K562 (cell line): ENCODE results near the gene CD14. TPM values are rescaled to one million over a fixed set of nuclear protein-coding genes. Genes with fewer than 3 reads are reported as not detected.

Experiments
- ATAC-seq: fragments of 200-7000 bp; cut with Tn5 transposase; 3 replicates; pipeline ENCODE4 v1.9.1; 2020; ENCODE audit warnings: moderate library complexity
- BruUV-seq: library from RNA; stranded (reverse); fragments of 400-500 nt; replicated peaks from 2 replicates; lab custom pipeline; 2021; lab: Mats Ljungman, UMichigan
- CTCF ChIA-PET: fragments of 300-600 bp; formaldehyde crosslinking; extraction: SDS; loops from one replicate; lab custom pipeline; 2021; ENCODE audit warnings: low intra/inter-chr PET ratio; lab: Yijun Ruan, JAX
- POLR2A ChIA-PET: fragments of 300-600, 350-650 bp; sonication (Branson Sonifier 250); formaldehyde crosslinking; extraction: SDS; loops from one replicate; lab custom pipeline; 2021; ENCODE audit warnings: antibody characterized with exemption, inconsistent platforms; lab: Yijun Ruan, JAX
- DNase-seq, 4 experiments: peaks; one replicate each; pipeline versions ENCODE4 v3.0.0 to v3.0.0-alpha.2; 2011 to 2018; ENCODE audit warnings: low spot score in 3 of 4, mixed read lengths in 3 of 4; ENCODE audit errors: extremely low read depth in 1 of 4
- FAIRE-seq: peaks from 2 replicates; lab custom pipeline; 2011; peaks lifted over from hg19 to GRCh38; lab: Jason Lieb, UNC
- H2AFZ ChIP-seq: 2 replicates; pipeline ENCODE4 v1.6.0; 2011; ENCODE audit warnings: low read depth, low read length, control low read depth, inconsistent platforms
- H3K27ac ChIP-seq: fragments of 200-600 bp; 3 replicates; pipeline ENCODE4 v1.8.0; 2011; ENCODE audit warnings: low read depth, mild to moderate bottlenecking, control low read depth, inconsistent platforms, low read length, moderate library complexity, mixed read lengths; ENCODE audit errors: extremely low read depth
- H3K27me3 ChIP-seq, 2 experiments: fragments of 300-600 bp in 1 of 2; 2 replicates in 1 of 2; 3 replicates in 1 of 2; pipeline versions ENCODE4 v1.6.0 to v1.8.0; 2011; ENCODE audit warnings: inconsistent platforms in 2 of 2, low read length in 2 of 2, mild to moderate bottlenecking in 1 of 2, mixed read lengths in 1 of 2, moderate library complexity in 1 of 2; ENCODE audit not compliant: control insufficient read depth in 2 of 2, insufficient read depth in 2 of 2
- H3K36me3 ChIP-seq: fragments of 300-600 bp; 3 replicates; pipeline ENCODE4 v1.8.0; 2011; ENCODE audit warnings: mild to moderate bottlenecking, low read length, inconsistent platforms; ENCODE audit not compliant: control insufficient read depth, insufficient read depth
- H3K4me1 ChIP-seq, 2 experiments: fragments of 200-600 bp in 1 of 2; replicated peaks in 1 of 2; 2 replicates in 1 of 2; 3 replicates in 1 of 2; pipeline versions ENCODE4 v1.5.1 to v1.8.0; 2011; ENCODE audit warnings: inconsistent platforms in 2 of 2, low read length in 2 of 2, mild to moderate bottlenecking in 1 of 2, mixed read lengths in 1 of 2, moderate library complexity in 1 of 2; ENCODE audit not compliant: control insufficient read depth in 2 of 2, insufficient read depth in 2 of 2
- H3K4me2 ChIP-seq: 2 replicates; pipeline ENCODE4 v1.6.1; 2011; ENCODE audit warnings: low read length, control low read depth, inconsistent platforms, mixed read lengths; ENCODE audit not compliant: insufficient read depth
- H3K4me3 ChIP-seq: fragments of 200-600 bp; sonication (generic), shearing (Covaris generic); 2 replicates; pipeline ENCODE4 v1.5.1; 2016; ENCODE audit warnings: control low read depth, inconsistent platforms
- H3K79me2 ChIP-seq: fragments of 200-600 bp; 3 replicates; pipeline ENCODE4 v1.8.0; 2011; ENCODE audit warnings: low read length, inconsistent platforms; ENCODE audit not compliant: control insufficient read depth, insufficient read depth
- H3K9ac ChIP-seq, 2 experiments: 2 replicates each; pipeline versions ENCODE4 v1.6.0 to v1.6.1; 2011; ENCODE audit warnings: low read depth in 2 of 2, low read length in 2 of 2, control low read depth in 1 of 2, inconsistent platforms in 1 of 2, mild to moderate bottlenecking in 1 of 2, mixed read lengths in 1 of 2; ENCODE audit not compliant: insufficient read depth in 1 of 2
- H3K9me1 ChIP-seq: one replicate; pipeline ENCODE4 v1.6.0; 2011; ENCODE audit warnings: inconsistent platforms, mild to moderate bottlenecking, low read length, moderate library complexity; ENCODE audit not compliant: control insufficient read depth, insufficient read depth
- H3K9me3 ChIP-seq: replicated peaks from 2 replicates; pipeline ENCODE4 v1.5.1; 2011; ENCODE audit warnings: low read depth, low read length, inconsistent platforms; ENCODE audit not compliant: control insufficient read depth, insufficient read depth
- H4K20me1 ChIP-seq: replicated peaks from 2 replicates; pipeline ENCODE4 v1.6.1; 2011; ENCODE audit warnings: low read length, inconsistent platforms, mixed read lengths; ENCODE audit not compliant: control insufficient read depth, insufficient read depth
- BRCA1 ChIP-seq, 2 experiments: fragments of 450-650 bp in 1 of 2; sonication (generic) in 1 of 2; formaldehyde crosslinking in 1 of 2; IDR thresholded peaks; 2 replicates each; pipeline versions ENCODE4 v1.5.0 to v1.6.1; 2017 to 2020; ENCODE audit warnings: mild to moderate bottlenecking in 1 of 2, missing genetic modification reagents in 1 of 2
- CGGBP1 ChIP-seq: fragments of 250-450 bp; sonication (Bioruptor Pico); IDR thresholded peaks from 2 replicates; pipeline ENCODE4 v1.9.0; 2021; ENCODE audit warnings: mild to moderate bottlenecking
- MEF2D ChIP-seq: conservative IDR thresholded peaks from 2 replicates; pipeline ENCODE4 v1.6.1; 2016; ENCODE audit warnings: low read depth, missing genetic modification characterization, missing compliant biosample characterization
- PRPF4 ChIP-seq: fragments of 200-400 bp; formaldehyde crosslinking; IDR thresholded peaks from one replicate; pipeline ENCODE4 v1.6.1; 2017; ENCODE audit warnings: low read length, low read depth, mild to moderate bottlenecking; ENCODE audit not compliant: insufficient read depth, poor library complexity, severe bottlenecking
- ZNF133 ChIP-seq: fragments of 250-450 bp; sonication (Bioruptor Pico); IDR thresholded peaks from 2 replicates; pipeline ENCODE4 v1.4.0; 2020; ENCODE audit warnings: mild to moderate bottlenecking
- ZNF57 ChIP-seq: fragments of 450-650 bp; formaldehyde crosslinking; IDR thresholded peaks from 2 replicates; pipeline ENCODE4 v1.4.0; 2020; ENCODE audit warnings: mild to moderate bottlenecking, moderate library complexity
- WGBS: fragments of 100-300 bp; shearing (Covaris generic); methylation state at CpG from one replicate; pipeline ENCODE4 v1.1.6; 2016; ENCODE audit warnings: low coverage, mixed read lengths; ENCODE audit not compliant: insufficient coverage; ENCODE audit errors: missing lambda C conversion rate; 5-methylcytosine and 5-hydroxymethylcytosine counted together
- in situ Hi-C: fragments of 300-500 bp; cut with MboI; formaldehyde crosslinking; loops from 4 replicates; pipeline ENCODE4 v1.15.0; 2018; ENCODE audit warnings: inconsistent platforms, mixed read lengths
- intact Hi-C: fragments of 100-400 bp; cut with micrococcal nuclease; formaldehyde crosslinking; loops from 2 replicates; pipeline ENCODE4 v1.14.2; 2022
- polyA plus RNA-seq, 8 experiments: library from polyadenylated mRNA; depleted of rRNA in 4 of 8; stranded (reverse) in 5 of 8; unstranded in 3 of 8; fragments of >200 nt; fragmentation: Nextera tagmentation in 2 of 8; fragmentation: Illumina TruSeq in 1 of 8; extraction: Ambion mirVana in 2 of 8; extraction: Trizol in 1 of 8; gene quantifications; 2 replicates each; pipeline versions ENCODE4 v1.2.1 to v1.2.3, GENCODE V29; 2011 to 2014; ENCODE audit warnings: inconsistent platforms in 1 of 8, missing spikeins in 1 of 8
- total RNA-seq, 7 experiments: library from RNA; depleted of rRNA in 6 of 7; stranded (reverse); fragments of >200 nt in 6 of 7; fragmentation: Illumina TruSeq in 2 of 7; extraction: Trizol in 2 of 7; gene quantifications; 2 replicates each; pipeline versions ENCODE4 v1.2.1 to v1.2.3, GENCODE V29; 2011 to 2021; ENCODE audit warnings: low replicate concordance in 1 of 7
- TF ChIP-seq, protein P1 (sequence below): fragments of 450-650 bp; IDR thresholded peaks from 2 replicates; pipeline ENCODE4 v1.6.1; 2016; ENCODE audit warnings: mild to moderate bottlenecking, moderate library complexity

Gene CD14
- total and polyA plus RNA-seq, 9 of the 15 experiments (the other 6 are each of a cell fraction or from before 2014, with no cell fraction given): 0.07 to 0.47 (median 0.14) TPM; not detected in 2

- no peak for TF ChIP-seq CGGBP1
- no peak for TF ChIP-seq PRPF4
- no peak for TF ChIP-seq BRCA1 (IDR thresholded peaks at IDR 0.05)
- TF ChIP-seq BRCA1 (CRISPR knock-in tag; IDR thresholded peaks at IDR 0.05): no peak
- TF ChIP-seq, protein P1, sequence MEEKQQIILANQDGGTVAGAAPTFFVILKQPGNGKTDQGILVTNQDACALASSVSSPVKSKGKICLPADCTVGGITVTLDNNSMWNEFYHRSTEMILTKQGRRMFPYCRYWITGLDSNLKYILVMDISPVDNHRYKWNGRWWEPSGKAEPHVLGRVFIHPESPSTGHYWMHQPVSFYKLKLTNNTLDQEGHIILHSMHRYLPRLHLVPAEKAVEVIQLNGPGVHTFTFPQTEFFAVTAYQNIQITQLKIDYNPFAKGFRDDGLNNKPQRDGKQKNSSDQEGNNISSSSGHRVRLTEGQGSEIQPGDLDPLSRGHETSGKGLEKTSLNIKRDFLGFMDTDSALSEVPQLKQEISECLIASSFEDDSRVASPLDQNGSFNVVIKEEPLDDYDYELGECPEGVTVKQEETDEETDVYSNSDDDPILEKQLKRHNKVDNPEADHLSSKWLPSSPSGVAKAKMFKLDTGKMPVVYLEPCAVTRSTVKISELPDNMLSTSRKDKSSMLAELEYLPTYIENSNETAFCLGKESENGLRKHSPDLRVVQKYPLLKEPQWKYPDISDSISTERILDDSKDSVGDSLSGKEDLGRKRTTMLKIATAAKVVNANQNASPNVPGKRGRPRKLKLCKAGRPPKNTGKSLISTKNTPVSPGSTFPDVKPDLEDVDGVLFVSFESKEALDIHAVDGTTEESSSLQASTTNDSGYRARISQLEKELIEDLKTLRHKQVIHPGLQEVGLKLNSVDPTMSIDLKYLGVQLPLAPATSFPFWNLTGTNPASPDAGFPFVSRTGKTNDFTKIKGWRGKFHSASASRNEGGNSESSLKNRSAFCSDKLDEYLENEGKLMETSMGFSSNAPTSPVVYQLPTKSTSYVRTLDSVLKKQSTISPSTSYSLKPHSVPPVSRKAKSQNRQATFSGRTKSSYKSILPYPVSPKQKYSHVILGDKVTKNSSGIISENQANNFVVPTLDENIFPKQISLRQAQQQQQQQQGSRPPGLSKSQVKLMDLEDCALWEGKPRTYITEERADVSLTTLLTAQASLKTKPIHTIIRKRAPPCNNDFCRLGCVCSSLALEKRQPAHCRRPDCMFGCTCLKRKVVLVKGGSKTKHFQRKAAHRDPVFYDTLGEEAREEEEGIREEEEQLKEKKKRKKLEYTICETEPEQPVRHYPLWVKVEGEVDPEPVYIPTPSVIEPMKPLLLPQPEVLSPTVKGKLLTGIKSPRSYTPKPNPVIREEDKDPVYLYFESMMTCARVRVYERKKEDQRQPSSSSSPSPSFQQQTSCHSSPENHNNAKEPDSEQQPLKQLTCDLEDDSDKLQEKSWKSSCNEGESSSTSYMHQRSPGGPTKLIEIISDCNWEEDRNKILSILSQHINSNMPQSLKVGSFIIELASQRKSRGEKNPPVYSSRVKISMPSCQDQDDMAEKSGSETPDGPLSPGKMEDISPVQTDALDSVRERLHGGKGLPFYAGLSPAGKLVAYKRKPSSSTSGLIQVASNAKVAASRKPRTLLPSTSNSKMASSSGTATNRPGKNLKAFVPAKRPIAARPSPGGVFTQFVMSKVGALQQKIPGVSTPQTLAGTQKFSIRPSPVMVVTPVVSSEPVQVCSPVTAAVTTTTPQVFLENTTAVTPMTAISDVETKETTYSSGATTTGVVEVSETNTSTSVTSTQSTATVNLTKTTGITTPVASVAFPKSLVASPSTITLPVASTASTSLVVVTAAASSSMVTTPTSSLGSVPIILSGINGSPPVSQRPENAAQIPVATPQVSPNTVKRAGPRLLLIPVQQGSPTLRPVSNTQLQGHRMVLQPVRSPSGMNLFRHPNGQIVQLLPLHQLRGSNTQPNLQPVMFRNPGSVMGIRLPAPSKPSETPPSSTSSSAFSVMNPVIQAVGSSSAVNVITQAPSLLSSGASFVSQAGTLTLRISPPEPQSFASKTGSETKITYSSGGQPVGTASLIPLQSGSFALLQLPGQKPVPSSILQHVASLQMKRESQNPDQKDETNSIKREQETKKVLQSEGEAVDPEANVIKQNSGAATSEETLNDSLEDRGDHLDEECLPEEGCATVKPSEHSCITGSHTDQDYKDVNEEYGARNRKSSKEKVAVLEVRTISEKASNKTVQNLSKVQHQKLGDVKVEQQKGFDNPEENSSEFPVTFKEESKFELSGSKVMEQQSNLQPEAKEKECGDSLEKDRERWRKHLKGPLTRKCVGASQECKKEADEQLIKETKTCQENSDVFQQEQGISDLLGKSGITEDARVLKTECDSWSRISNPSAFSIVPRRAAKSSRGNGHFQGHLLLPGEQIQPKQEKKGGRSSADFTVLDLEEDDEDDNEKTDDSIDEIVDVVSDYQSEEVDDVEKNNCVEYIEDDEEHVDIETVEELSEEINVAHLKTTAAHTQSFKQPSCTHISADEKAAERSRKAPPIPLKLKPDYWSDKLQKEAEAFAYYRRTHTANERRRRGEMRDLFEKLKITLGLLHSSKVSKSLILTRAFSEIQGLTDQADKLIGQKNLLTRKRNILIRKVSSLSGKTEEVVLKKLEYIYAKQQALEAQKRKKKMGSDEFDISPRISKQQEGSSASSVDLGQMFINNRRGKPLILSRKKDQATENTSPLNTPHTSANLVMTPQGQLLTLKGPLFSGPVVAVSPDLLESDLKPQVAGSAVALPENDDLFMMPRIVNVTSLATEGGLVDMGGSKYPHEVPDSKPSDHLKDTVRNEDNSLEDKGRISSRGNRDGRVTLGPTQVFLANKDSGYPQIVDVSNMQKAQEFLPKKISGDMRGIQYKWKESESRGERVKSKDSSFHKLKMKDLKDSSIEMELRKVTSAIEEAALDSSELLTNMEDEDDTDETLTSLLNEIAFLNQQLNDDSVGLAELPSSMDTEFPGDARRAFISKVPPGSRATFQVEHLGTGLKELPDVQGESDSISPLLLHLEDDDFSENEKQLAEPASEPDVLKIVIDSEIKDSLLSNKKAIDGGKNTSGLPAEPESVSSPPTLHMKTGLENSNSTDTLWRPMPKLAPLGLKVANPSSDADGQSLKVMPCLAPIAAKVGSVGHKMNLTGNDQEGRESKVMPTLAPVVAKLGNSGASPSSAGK: no peak
- no peak for TF ChIP-seq MEF2D
- TF ChIP-seq ZNF57: no peak
- no peak for TF ChIP-seq ZNF133 (CRISPR knock-in tag)
- TF ChIP-seq, all 486 proteins: peak for 0
- no peaks in the 10 kb centered on the region for H3K9me3 ChIP-seq
- no peak overlapping the region for H3K27ac ChIP-seq
- H2AFZ ChIP-seq: no peak overlapping the region
- H3K79me2 ChIP-seq: no peaks in the 10 kb centered on the region
- DNase-seq (no peak), ATAC-seq (no peak), FAIRE-seq (no peak)
- H3K4me1 ChIP-seq: peaks cover 4 to 19% of the 10 kb centered on the region in 2 experiments; a peak in 4 of 5 replicates
- H3K4me2 ChIP-seq: no peak overlapping the region
- no peaks in the 10 kb centered on the region for H3K36me3 ChIP-seq
- ChIA-PET POLR2A (interaction anchor here (1.2 to 1.3 kb wide), 2 partner anchors 66 to 85 kb away, joined by 3 to 5 read pairs; partner anchors contain the start of gene ZMAT2), CTCF (no interaction called here)
- H4K20me1 ChIP-seq: no peaks in the 10 kb centered on the region
- in situ Hi-C loops (no loop called here), intact Hi-C loops (no loop called here)
- no peak overlapping the region for H3K4me3 ChIP-seq
- no TSS peak for BruUV-seq
- H3K9ac ChIP-seq: no peak overlapping the region
- WGBS: 64% methylated on average over 3 of the region's 3 CpGs
- H3K27me3 ChIP-seq: no peaks in the 10 kb centered on the region
- H3K9me1 ChIP-seq: no peaks in the 10 kb centered on the region
Observed at GRCh38 chr5:140634103-140634502, 1.1 kb upstream of the CD14 start.
